BJ (cell line): ENCODE measurements around the gene GTF3C1. TPM values are rescaled to one million over a fixed set of nuclear protein-coding genes. Genes with fewer than 3 reads are reported as not detected.

Experiments
- CTCF ChIA-PET: fragments of 350-600 bp; formaldehyde crosslinking; extraction: SDS; loops from one replicate; lab custom pipeline; 2021; ENCODE audit warnings: antibody characterized with exemption, inconsistent platforms; lab: Yijun Ruan, JAX
- POLR2A ChIA-PET: fragments of 300-600 bp; sonication (Branson Sonifier 250); formaldehyde crosslinking; extraction: SDS; loops from one replicate; lab custom pipeline; 2021; ENCODE audit warnings: antibody characterized with exemption; lab: Charles Lee
- DNase-seq: peaks from one replicate; pipeline ENCODE4 v3.0.0-alpha.2; 2011; ENCODE audit warnings: low read depth
- H3K27me3 ChIP-seq: 2 replicates; pipeline ENCODE4 v1.6.0; 2011; ENCODE audit warnings: low read length; ENCODE audit not compliant: control insufficient read depth, insufficient read depth
- H3K36me3 ChIP-seq: 2 replicates; pipeline ENCODE4 v1.5.1; 2011; ENCODE audit warnings: low read length; ENCODE audit not compliant: control insufficient read depth, insufficient read depth
- H3K4me3 ChIP-seq: 2 replicates; pipeline ENCODE4 v1.5.1; 2011; ENCODE audit warnings: low read depth, mild to moderate bottlenecking, control low read depth, low read length
- CTCF ChIP-seq: IDR thresholded peaks from 2 replicates; pipeline ENCODE4 v1.5.1; 2011; ENCODE audit warnings: low read depth, mild to moderate bottlenecking, control low read depth, inconsistent platforms, low read length, moderate library complexity; ENCODE audit not compliant: insufficient read depth
- polyA plus RNA-seq: library from polyadenylated mRNA; depleted of rRNA; stranded (reverse); fragments of >200 nt; gene quantifications from 2 replicates; pipeline ENCODE4 v1.2.3, GENCODE V29; 2011

The GTF3C1 gene
- polyA plus RNA-seq, 1 experiment, result 35.8 TPM

GRCh38 chr16:27586711-27587110 is 37.0 kb upstream of the GTF3C1 start:
- no peak overlapping the region for H3K4me3 ChIP-seq
- DNase-seq, result no peak
- ChIA-PET POLR2A (no interaction called here), CTCF (interaction anchor here (1.3 kb wide), 1 partner anchor 11 kb away, joined by 3 read pairs; no protein-coding TSS in a partner anchor)
- no peaks in the 10 kb centered on the region; the same call in none of the 2 replicates for H3K36me3 ChIP-seq
- no peak for TF ChIP-seq CTCF
- H3K27me3 ChIP-seq, result no peaks in the 10 kb centered on the region

- CTCF ChIA-PET, result no interaction called here
- H3K4me3 ChIP-seq, result no peak overlapping the region
- POLR2A ChIA-PET, result no interaction called here
- H3K27me3 ChIP-seq, result no peaks in the 10 kb centered on the region
- H3K36me3 ChIP-seq, result no peaks in the 10 kb centered on the region; the same call in none of the 2 replicates
- DNase-seq, result no peak
- TF ChIP-seq CTCF, result no peak
Measured at GRCh38 chr16:27585200-27585599, 35.5 kb upstream of the GTF3C1 start.

- Histone ChIP-seq H3K36me3 (no peaks in the 10 kb centered on the region; the same call in none of the 2 replicates), H3K4me3 (no peak overlapping the region), H3K27me3 (no peaks in the 10 kb centered on the region)
- ChIA-PET CTCF (interaction anchor here (1.0 to 1.4 kb wide), 2 partner anchors 8 to 487 kb away, joined by 3 to 4 read pairs; no protein-coding TSS in a partner anchor), POLR2A (no interaction called here)
- DNase-seq, result no peak
- no peak for TF ChIP-seq CTCF
Measured at GRCh38 chr16:27583634-27584033, 33.9 kb upstream of the GTF3C1 start.

- no peak for DNase-seq
- Histone ChIP-seq H3K27me3 (no peaks in the 10 kb centered on the region), H3K36me3 (no peaks in the 10 kb centered on the region; the same call in none of the 2 replicates), H3K4me3 (no peak overlapping the region)
- POLR2A ChIA-PET, result no interaction called here
- TF ChIP-seq CTCF, result no peak
- CTCF ChIA-PET, result interaction anchor here (1.4 kb wide), 1 partner anchor 9 kb away, joined by 4 read pairs; no protein-coding TSS in a partner anchor
Measured at GRCh38 chr16:27582883-27583282, 33.2 kb upstream of the GTF3C1 start.

GRCh38 chr16:27579087-27579980 is 29.6 kb upstream of the GTF3C1 start:
- POLR2A ChIA-PET, result no interaction called here
- DNase-seq, result no peak
- CTCF ChIA-PET, result interaction anchor here (0.7 kb wide), 1 partner anchor 29 kb away, joined by 3 read pairs; the partner anchor contains the start of genes GTF3C1 and KATNIP
- TF ChIP-seq CTCF, result no peak
- Histone ChIP-seq H3K4me3 (no peak overlapping the region), H3K36me3 (no peaks in the 10 kb centered on the region; the same call in none of the 2 replicates), H3K27me3 (no peaks in the 10 kb centered on the region)
